GM18867 (cell line): ENCODE results near the gene PITPNM3.
"Not testable (repeated sequence)": the region's sequence is repeated elsewhere in the genome, so short reads cannot be mapped to it uniquely, and the experiment has no call there.

ENCODE experiments used
- ATAC-seq: cut with Tn5 transposase; IDR thresholded peaks from one replicate; pipeline ENCODE4 v1.9.1; 2021; ENCODE audit warnings: mild to moderate bottlenecking, moderate library complexity; ENCODE audit not compliant: unreplicated experiment

Gene PITPNM3

GRCh38 chr17:6483507-6483906 lies 72.8 kb downstream of the PITPNM3 start:
- ATAC-seq: no peak

- ATAC-seq: not testable (repeated sequence)
Observed at GRCh38 chr17:6482796-6483195, 73.6 kb downstream of the PITPNM3 start.

- ATAC-seq: no peak
Observed at GRCh38 chr17:6482105-6482455, 74.3 kb downstream of the PITPNM3 start.

GRCh38 chr17:6480303-6480675 lies 76.1 kb downstream of the PITPNM3 start:
- no peak for ATAC-seq

GRCh38 chr17:6479622-6480302 lies 76.6 kb downstream of the PITPNM3 start:
- no peak for ATAC-seq

GRCh38 chr17:6478486-6478885 lies 77.9 kb downstream of the PITPNM3 start:
- no peak for ATAC-seq

GRCh38 chr17:6477831-6478383 lies 78.4 kb downstream of the PITPNM3 start:
- ATAC-seq: no peak

- ATAC-seq: no peak
Observed at GRCh38 chr17:6476810-6477179, 79.6 kb downstream of the PITPNM3 start.

- ATAC-seq: no peak
Observed at GRCh38 chr17:6476076-6476809, 80.1 kb downstream of the PITPNM3 start.

- ATAC-seq: no peak
Observed at GRCh38 chr17:6475411-6475810, 80.9 kb downstream of the PITPNM3 start.

GRCh38 chr17:6474906-6475305 lies 81.4 kb downstream of the PITPNM3 start:
- ATAC-seq: no peak

- ATAC-seq: no peak
Observed at GRCh38 chr17:6474376-6474775, 82.0 kb downstream of the PITPNM3 start.

GRCh38 chr17:6473128-6473767 lies 83.1 kb downstream of the PITPNM3 start:
- no peak for ATAC-seq

- ATAC-seq: no peak
Observed at GRCh38 chr17:6472517-6472916, 83.8 kb downstream of the PITPNM3 start.

GRCh38 chr17:6471531-6472465 lies 84.6 kb downstream of the PITPNM3 start:
- ATAC-seq: no peak

- ATAC-seq: no peak
Observed at GRCh38 chr17:6470751-6471521, 85.4 kb downstream of the PITPNM3 start.

GRCh38 chr17:6470146-6470718 lies 86.1 kb downstream of the PITPNM3 start:
- no peak for ATAC-seq

GRCh38 chr17:6468051-6468790 lies 88.1 kb downstream of the PITPNM3 start:
- ATAC-seq: no peak

GRCh38 chr17:6467567-6467966 lies 88.8 kb downstream of the PITPNM3 start:
- ATAC-seq: no peak
